GM12878 (cell line): ENCODE results near the gene IFNA8. TPM values are rescaled to one million over a fixed set of nuclear protein-coding genes. Genes with fewer than 3 reads are reported as not detected.

ENCODE experiments used
- ATAC-seq: fragments of 200-7000 bp; cut with Tn5 transposase; 3 replicates; pipeline ENCODE4 v1.9.1; 2020; ENCODE audit warnings: mild to moderate bottlenecking, moderate library complexity
- BruUV-seq: library from RNA; stranded (reverse); fragments of 400-500 nt; replicated peaks from 2 replicates; lab custom pipeline; 2021; lab: Mats Ljungman, UMichigan
- CTCF ChIA-PET: fragments of 300-600 bp; sonication (Branson Sonifier 250); formaldehyde crosslinking; extraction: SDS; loops from one replicate; lab custom pipeline; 2021; ENCODE audit warnings: inconsistent platforms; lab: Yijun Ruan, JAX
- POLR2A ChIA-PET: fragments of 350-600 bp; formaldehyde crosslinking; extraction: SDS; loops from one replicate; lab custom pipeline; 2021; ENCODE audit warnings: inconsistent platforms; lab: Charles Lee
- RAD21 ChIA-PET: fragments of 300-600 bp; sonication (Branson Sonifier 250); formaldehyde crosslinking; loops from one replicate; lab custom pipeline; 2023; ENCODE audit warnings: antibody characterized with exemption; ENCODE audit not compliant: unreplicated experiment; lab: Charles Lee
- SMC1A ChIA-PET: fragments of 300-600 bp; sonication (Branson Sonifier 250); formaldehyde crosslinking; loops from one replicate; lab custom pipeline; 2023; ENCODE audit not compliant: unreplicated experiment, uncharacterized antibody; lab: Charles Lee
- DNase-seq: peaks from one replicate; pipeline ENCODE4 v3.0.0-alpha.2; 2011; ENCODE audit warnings: low read depth, low spot score
- FAIRE-seq: peaks from 3 replicates; lab custom pipeline; 2011; peaks lifted over from hg19 to GRCh38; lab: Jason Lieb, UNC
- H2AFZ ChIP-seq: 2 replicates; pipeline ENCODE4 v1.6.0; 2011; ENCODE audit warnings: low read depth, low read length, control low read depth; ENCODE audit not compliant: control insufficient read depth
- H3K27ac ChIP-seq: 2 replicates; pipeline ENCODE4 v1.5.1; 2011; ENCODE audit warnings: control low read depth; ENCODE audit not compliant: control insufficient read depth, insufficient read depth
- H3K27me3 ChIP-seq, 2 experiments: replicated peaks in 1 of 2; 2 replicates each; pipeline versions ENCODE4 v1.6.0 to v1.6.1; 2011; ENCODE audit warnings: low read length in 1 of 2; ENCODE audit not compliant: control insufficient read depth in 2 of 2, insufficient read depth in 2 of 2
- H3K36me3 ChIP-seq, 2 experiments: 2 replicates each; pipeline ENCODE4 v1.5.1; 2011; ENCODE audit warnings: low read length in 1 of 2; ENCODE audit not compliant: control insufficient read depth in 2 of 2, insufficient read depth in 2 of 2
- H3K4me1 ChIP-seq: 2 replicates; pipeline ENCODE4 v1.6.1; 2011; ENCODE audit warnings: mild to moderate bottlenecking, low read length, moderate library complexity, mixed read lengths; ENCODE audit not compliant: control insufficient read depth, insufficient read depth
- H3K4me2 ChIP-seq: 2 replicates; pipeline ENCODE4 v1.6.0; 2011; ENCODE audit warnings: control low read depth; ENCODE audit not compliant: control insufficient read depth, insufficient read depth
- H3K4me3 ChIP-seq: fragments of 200-600 bp; sonication (generic); 2 replicates; pipeline ENCODE4 v1.5.1; 2016
- H3K79me2 ChIP-seq: 2 replicates; pipeline ENCODE4 v1.6.0; 2011; ENCODE audit warnings: low read length; ENCODE audit not compliant: control insufficient read depth, insufficient read depth
- H3K9ac ChIP-seq: 2 replicates; pipeline ENCODE4 v1.8.0; 2011; ENCODE audit warnings: low read length, control low read depth, mixed read lengths; ENCODE audit not compliant: control insufficient read depth, insufficient read depth
- H3K9me3 ChIP-seq: replicated peaks from 3 replicates; pipeline ENCODE4 v1.5.1; 2011; ENCODE audit warnings: mild to moderate bottlenecking, low read length; ENCODE audit not compliant: control insufficient read depth, insufficient read depth
- H4K20me1 ChIP-seq: 2 replicates; pipeline ENCODE4 v1.6.0; 2011; ENCODE audit not compliant: control insufficient read depth, insufficient read depth
- ATF7 ChIP-seq: fragments of 450-650 bp; IDR thresholded peaks from 2 replicates; pipeline ENCODE4 v1.6.1; 2016; ENCODE audit warnings: low read depth, mild to moderate bottlenecking
- BHLHE40 ChIP-seq, 2 experiments: fragments of 450-650 bp in 1 of 2; IDR thresholded peaks; 2 replicates each; pipeline ENCODE4 v1.6.1; 2011 to 2017; ENCODE audit warnings: low read depth in 2 of 2, borderline replicate concordance in 1 of 2, improper control_type of control experiment in 1 of 2, low read length in 1 of 2, mild to moderate bottlenecking in 1 of 2
- BMI1 ChIP-seq: fragments of 450-650 bp; IDR thresholded peaks from 2 replicates; pipeline ENCODE4 v1.6.1; 2016; ENCODE audit warnings: mild to moderate bottlenecking, moderate library complexity, borderline replicate concordance
- BRCA1 ChIP-seq: IDR thresholded peaks from 2 replicates; pipeline ENCODE4 v1.6.1; 2011; ENCODE audit warnings: low read depth, low read length, improper control_type of control experiment
- CBX5 ChIP-seq: sonication (generic); IDR thresholded peaks from 2 replicates; pipeline ENCODE4 v1.6.1; 2016; ENCODE audit warnings: low read depth, moderate library complexity, mild to moderate bottlenecking, inconsistent platforms
- CREB1 ChIP-seq: IDR thresholded peaks from 2 replicates; pipeline ENCODE4 v1.6.1; 2012; ENCODE audit warnings: low read depth, mild to moderate bottlenecking, inconsistent platforms
- ETV6 ChIP-seq, 2 experiments: fragments of 450-650 bp in 1 of 2; IDR thresholded peaks in 1 of 2; conservative IDR thresholded peaks in 1 of 2; 2 replicates each; pipeline ENCODE4 v1.6.1; 2014; ENCODE audit warnings: antibody characterized with exemption in 1 of 2, borderline replicate concordance in 1 of 2, low read depth in 1 of 2, mild to moderate bottlenecking in 1 of 2, moderate library complexity in 1 of 2
- IKZF1 ChIP-seq: fragments of 450-650 bp; conservative IDR thresholded peaks from 2 replicates; pipeline ENCODE4 v1.6.1; 2017; ENCODE audit warnings: antibody characterized with exemption, mild to moderate bottlenecking
- IKZF2 ChIP-seq, 2 experiments: fragments of 450-650 bp; IDR thresholded peaks; 2 replicates each; pipeline ENCODE4 v1.6.1; 2017; ENCODE audit warnings: mild to moderate bottlenecking in 2 of 2, moderate library complexity in 2 of 2
- KDM1A ChIP-seq: fragments of 200-600 bp; sonication (generic); IDR thresholded peaks from 2 replicates; pipeline ENCODE4 v1.6.1; 2016; ENCODE audit warnings: borderline replicate concordance
- MEF2A ChIP-seq: IDR thresholded peaks from 2 replicates; pipeline ENCODE4 v1.6.1; 2011; ENCODE audit warnings: low read depth, mild to moderate bottlenecking, low read length, moderate library complexity; ENCODE audit not compliant: insufficient read depth
- MTA2 ChIP-seq: fragments of 450-650 bp; IDR thresholded peaks from 2 replicates; pipeline ENCODE4 v1.6.1; 2016; ENCODE audit warnings: low read depth, mild to moderate bottlenecking, moderate library complexity
- PKNOX1 ChIP-seq: fragments of 450-650 bp; IDR thresholded peaks from 2 replicates; pipeline ENCODE4 v1.6.1; 2016; ENCODE audit warnings: mild to moderate bottlenecking
- RBBP5 ChIP-seq: fragments of 200-600 bp; sonication (generic); conservative IDR thresholded peaks from 2 replicates; pipeline ENCODE4 v1.6.1; 2016
- SMARCA5 ChIP-seq: fragments of 450-650 bp; IDR thresholded peaks from 2 replicates; pipeline ENCODE4 v1.6.1; 2017; ENCODE audit warnings: mild to moderate bottlenecking
- SPI1 ChIP-seq: IDR thresholded peaks from 2 replicates; pipeline ENCODE4 v1.6.1; 2011; ENCODE audit warnings: low read depth, mild to moderate bottlenecking, low read length, moderate library complexity, borderline replicate concordance; ENCODE audit not compliant: insufficient read depth
- TARDBP ChIP-seq: IDR thresholded peaks from 2 replicates; pipeline ENCODE4 v1.6.1; 2016; ENCODE audit warnings: borderline replicate concordance
- ZNF274 ChIP-seq: IDR thresholded peaks from one replicate; pipeline ENCODE4 v1.8.0; 2011; ENCODE audit not compliant: insufficient read length, insufficient read depth
- WGBS: methylation state at CpG from one replicate; pipeline ENCODE4 v1.1.6; 2016; ENCODE audit warnings: low lambda C conversion rate; ENCODE audit not compliant: insufficient replicate concordance, insufficient coverage; ENCODE audit errors: missing lambda C conversion rate; 5-methylcytosine and 5-hydroxymethylcytosine counted together
- in situ Hi-C: fragments of 300-500 bp; cut with MboI; formaldehyde crosslinking; loops from 9 replicates; pipeline ENCODE4 v1.14.3; 2018; ENCODE audit warnings: mixed read lengths
- intact Hi-C: fragments of 100-400 bp; cut with micrococcal nuclease; formaldehyde crosslinking; loops from one replicate; pipeline ENCODE4 v1.14.2; 2022; ENCODE audit not compliant: unreplicated experiment
- polyA plus RNA-seq, 11 experiments: library from polyadenylated mRNA; depleted of rRNA in 4 of 11; unstranded in 6 of 11; stranded (reverse) in 5 of 11; fragments of >200 nt; fragmentation: Nextera tagmentation in 4 of 11; fragmentation: Illumina TruSeq in 1 of 11; extraction: Ambion mirVana in 4 of 11; extraction: Trizol in 1 of 11; gene quantifications; 1 replicate in 1 of 11; 2 replicates in 10 of 11; pipeline versions ENCODE4 v1.2.1 to v1.2.3, GENCODE V29; 2011 to 2016; ENCODE audit warnings: inconsistent platforms in 2 of 11, missing spikeins in 2 of 11, low read depth in 1 of 11
- total RNA-seq, 4 experiments: library from RNA; depleted of rRNA in 3 of 4; stranded (reverse); fragments of >200 nt in 3 of 4; fragmentation: Illumina TruSeq in 1 of 4; extraction: Trizol in 1 of 4; gene quantifications; 2 replicates each; pipeline versions ENCODE4 v1.2.1 to v1.2.3, GENCODE V29; 2013 to 2021
- TF ChIP-seq, protein P1 (sequence below): fragments of 450-650 bp; IDR thresholded peaks from 2 replicates; pipeline ENCODE4 v1.6.1; 2016; ENCODE audit warnings: mild to moderate bottlenecking, moderate library complexity, borderline replicate concordance

IFNA8 gene
- total and polyA plus RNA-seq, 10 of the 15 experiments (the other 5 are each of a cell fraction or from before 2014, with no cell fraction given): not detected

- no peak overlapping the region for H3K4me3 ChIP-seq
- no peak overlapping the region for H3K27ac ChIP-seq
- RAD21 ChIA-PET: interaction anchor here (1.0 to 2.0 kb wide), 5 partner anchors 11 to 126 kb away, joined by 3 to 6 read pairs (median 3); no protein-coding TSS in a partner anchor
- in situ Hi-C loops: no loop called here
- POLR2A ChIA-PET: interaction anchor here (0.6 kb wide), 1 partner anchor 253 kb away, joined by 3 read pairs; no protein-coding TSS in a partner anchor
- CTCF ChIA-PET: interaction anchor here (0.8 to 3.3 kb wide), 8 partner anchors 9 to 249 kb away, joined by 3 to 23 read pairs (median 4); no protein-coding TSS in a partner anchor
- no peaks in the 10 kb centered on the region for H3K9me3 ChIP-seq
- H2AFZ ChIP-seq: no peak overlapping the region
- peaks cover 7% of the 10 kb centered on the region; the same call in 1 of the 2 replicates for H3K4me1 ChIP-seq
- BruUV-seq: no TSS peak
- FAIRE-seq: peak; percentile 82
- intact Hi-C loops: no loop called here
- peak; percentile 92 for ATAC-seq
- DNase-seq: peak; percentile 69
- 45% methylated on average over 4 of the region's 4 CpGs for WGBS
- no peaks in the 10 kb centered on the region for H3K79me2 ChIP-seq
- no peaks in the 10 kb centered on the region; a peak in 1 of 4 replicates for H3K27me3 ChIP-seq
- SMC1A ChIA-PET: interaction anchor here (0.9 to 1.7 kb wide), 7 partner anchors 9 to 188 kb away, joined by 3 to 9 read pairs (median 4); no protein-coding TSS in a partner anchor
- H4K20me1 ChIP-seq: no peaks in the 10 kb centered on the region
- peak overlapping the region; percentile 21 for H3K4me2 ChIP-seq
- H3K36me3 ChIP-seq: no peaks in the 10 kb centered on the region
- H3K9ac ChIP-seq: no peak overlapping the region
- peak; percentile 61 for TF ChIP-seq SPI1
- TF ChIP-seq CBX5: no peak
- no peak for TF ChIP-seq SMARCA5
- TF ChIP-seq CREB1: 0 out of 2 replicates have a peak, but pooled peaks have one; percentile 47
- no peak for TF ChIP-seq BMI1
- TF ChIP-seq IKZF2 (IDR thresholded peaks at IDR 0.05): peak; percentile 78 to 81
- TF ChIP-seq MEF2A: no peak
- no peak for TF ChIP-seq TARDBP
- TF ChIP-seq BHLHE40 (IDR thresholded peaks at IDR 0.05; ENCODE audit: borderline replicate concordance in 1 of 2, low read depth in 2 of 2, low read length in 1 of 2): peak; percentile 12 to 16; a peak in 1 of 4 replicates
- no peak for TF ChIP-seq BRCA1
- TF ChIP-seq ATF7: peak; percentile 92
- TF ChIP-seq IKZF1: peak; percentile 46; the same call in 1 of the 2 replicates
- TF ChIP-seq ETV6 (conservative IDR thresholded peaks at IDR 0.05 in 1 of 2, IDR thresholded peaks at IDR 0.05 in 1 of 2; ENCODE audit: borderline replicate concordance in 1 of 2, low read depth in 1 of 2): no peak
- TF ChIP-seq MTA2: peak; percentile 37; the same call in 1 of the 2 replicates
- no peak for TF ChIP-seq ZNF274
- TF ChIP-seq PKNOX1: 0 out of 2 replicates have a peak, but pooled peaks have one; percentile 13
- TF ChIP-seq KDM1A: no peak
- TF ChIP-seq RBBP5: no peak
- TF ChIP-seq, protein P1, sequence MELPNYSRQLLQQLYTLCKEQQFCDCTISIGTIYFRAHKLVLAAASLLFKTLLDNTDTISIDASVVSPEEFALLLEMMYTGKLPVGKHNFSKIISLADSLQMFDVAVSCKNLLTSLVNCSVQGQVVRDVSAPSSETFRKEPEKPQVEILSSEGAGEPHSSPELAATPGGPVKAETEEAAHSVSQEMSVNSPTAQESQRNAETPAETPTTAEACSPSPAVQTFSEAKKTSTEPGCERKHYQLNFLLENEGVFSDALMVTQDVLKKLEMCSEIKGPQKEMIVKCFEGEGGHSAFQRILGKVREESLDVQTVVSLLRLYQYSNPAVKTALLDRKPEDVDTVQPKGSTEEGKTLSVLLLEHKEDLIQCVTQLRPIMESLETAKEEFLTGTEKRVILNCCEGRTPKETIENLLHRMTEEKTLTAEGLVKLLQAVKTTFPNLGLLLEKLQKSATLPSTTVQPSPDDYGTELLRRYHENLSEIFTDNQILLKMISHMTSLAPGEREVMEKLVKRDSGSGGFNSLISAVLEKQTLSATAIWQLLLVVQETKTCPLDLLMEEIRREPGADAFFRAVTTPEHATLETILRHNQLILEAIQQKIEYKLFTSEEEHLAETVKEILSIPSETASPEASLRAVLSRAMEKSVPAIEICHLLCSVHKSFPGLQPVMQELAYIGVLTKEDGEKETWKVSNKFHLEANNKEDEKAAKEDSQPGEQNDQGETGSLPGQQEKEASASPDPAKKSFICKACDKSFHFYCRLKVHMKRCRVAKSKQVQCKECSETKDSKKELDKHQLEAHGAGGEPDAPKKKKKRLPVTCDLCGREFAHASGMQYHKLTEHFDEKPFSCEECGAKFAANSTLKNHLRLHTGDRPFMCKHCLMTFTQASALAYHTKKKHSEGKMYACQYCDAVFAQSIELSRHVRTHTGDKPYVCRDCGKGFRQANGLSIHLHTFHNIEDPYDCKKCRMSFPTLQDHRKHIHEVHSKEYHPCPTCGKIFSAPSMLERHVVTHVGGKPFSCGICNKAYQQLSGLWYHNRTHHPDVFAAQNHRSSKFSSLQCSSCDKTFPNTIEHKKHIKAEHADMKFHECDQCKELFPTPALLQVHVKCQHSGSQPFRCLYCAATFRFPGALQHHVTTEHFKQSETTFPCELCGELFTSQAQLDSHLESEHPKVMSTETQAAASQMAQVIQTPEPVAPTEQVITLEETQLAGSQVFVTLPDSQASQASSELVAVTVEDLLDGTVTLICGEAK: no peak
Observed at GRCh38 chr9:21443849-21444625, 35.1 kb downstream of the IFNA8 start.
